GM12874 (cell line): ENCODE data around the gene TOMM6.

Experiments
- CTCF ChIP-seq: IDR thresholded peaks from 2 replicates; pipeline ENCODE4 v1.5.1; 2011; ENCODE audit warnings: low read depth, mild to moderate bottlenecking, control low read depth, low read length, moderate library complexity; ENCODE audit not compliant: insufficient read depth

Gene TOMM6

GRCh38 chr6:41757271-41757670, 30.2 kb upstream of the TOMM6 start:
- TF ChIP-seq CTCF = no peak

- TF ChIP-seq CTCF = no peak
These were observed 29.4 kb upstream of the TOMM6 start for GRCh38 chr6:41757931-41758640.

- no peak for TF ChIP-seq CTCF
These were observed 28.9 kb upstream of the TOMM6 start for GRCh38 chr6:41758641-41759035.

GRCh38 chr6:41759106-41759904, 28.2 kb upstream of the TOMM6 start:
- no peak for TF ChIP-seq CTCF

GRCh38 chr6:41759905-41760579, 27.5 kb upstream of the TOMM6 start:
- TF ChIP-seq CTCF = no peak

- TF ChIP-seq CTCF = no peak
These were observed 24.0 kb upstream of the TOMM6 start for GRCh38 chr6:41763470-41763869.

GRCh38 chr6:41767112-41767833, 20.2 kb upstream of the TOMM6 start:
- no peak for TF ChIP-seq CTCF
